Endothelial cell of umbilical vein (primary cell): ENCODE measurements around the gene NOTCH2NLA. TPM values are rescaled to one million over a fixed set of nuclear protein-coding genes. Genes with fewer than 3 reads are reported as not detected.
"Not testable (repeated sequence)": the region's sequence is repeated elsewhere in the genome, so short reads cannot be mapped to it uniquely, and the experiment has no call there.

ENCODE experiments used
- BruUV-seq: library from RNA; stranded (reverse); fragments of 400-500 nt; replicated peaks from 2 replicates; lab custom pipeline; 2021; lab: Mats Ljungman, UMichigan
- CTCF ChIA-PET: fragments of 300-600, 350-600 bp; sonication (Branson Sonifier 250); formaldehyde crosslinking; loops from one replicate; lab custom pipeline; 2021; ENCODE audit warnings: antibody characterized with exemption, inconsistent platforms; lab: Charles Lee
- POLR2A ChIA-PET: fragments of 300-600, 350-600 bp; sonication (Branson Sonifier 250); formaldehyde crosslinking; loops from one replicate; lab custom pipeline; 2021; ENCODE audit warnings: antibody characterized with exemption, inconsistent platforms; lab: Charles Lee
- DNase-seq: peaks from one replicate; pipeline ENCODE4 v3.0.0-alpha.2; 2011; ENCODE audit warnings: low read depth, low spot score
- FAIRE-seq: peaks from 2 replicates; lab custom pipeline; 2011; peaks lifted over from hg19 to GRCh38; lab: Jason Lieb, UNC
- H2AFZ ChIP-seq: 2 replicates; pipeline ENCODE4 v1.6.0; 2012; ENCODE audit warnings: low read depth, low read length, control low read depth, inconsistent platforms
- H3K27ac ChIP-seq: 2 replicates; pipeline ENCODE4 v1.5.1; 2011; ENCODE audit warnings: low read depth, mild to moderate bottlenecking, control low read depth, low read length, moderate library complexity; ENCODE audit not compliant: insufficient read depth
- H3K27me3 ChIP-seq, 2 experiments: 2 replicates each; pipeline versions ENCODE4 v1.6.0 to v1.6.1; 2011; ENCODE audit warnings: low read length in 2 of 2, mixed read lengths in 1 of 2; ENCODE audit not compliant: control insufficient read depth in 2 of 2, insufficient read depth in 2 of 2
- H3K36me3 ChIP-seq, 2 experiments: 2 replicates in 1 of 2; 3 replicates in 1 of 2; pipeline ENCODE4 v1.5.1; 2011; ENCODE audit warnings: low read length in 2 of 2, mild to moderate bottlenecking in 1 of 2, moderate library complexity in 1 of 2; ENCODE audit not compliant: control insufficient read depth in 2 of 2, insufficient read depth in 2 of 2; ENCODE audit errors: extremely low read depth in 1 of 2
- H3K4me1 ChIP-seq: 3 replicates; pipeline ENCODE4 v1.5.1; 2011; ENCODE audit warnings: mild to moderate bottlenecking, low read length; ENCODE audit not compliant: control insufficient read depth, insufficient read depth; ENCODE audit errors: extremely low read depth
- H3K4me2 ChIP-seq: 2 replicates; pipeline ENCODE4 v1.6.1; 2011; ENCODE audit warnings: low read length, control low read depth, mixed read lengths; ENCODE audit not compliant: insufficient read depth
- H3K4me3 ChIP-seq, 3 experiments: fragments of 200-600 bp in 1 of 3; sonication (generic), shearing (Covaris generic) in 1 of 3; replicated peaks in 1 of 3; 2 replicates each; pipeline ENCODE4 v1.5.1; 2011 to 2016; ENCODE audit warnings: control low read depth in 3 of 3, low read length in 3 of 3, mild to moderate bottlenecking in 2 of 3, inconsistent platforms in 1 of 3, low read depth in 1 of 3, moderate library complexity in 1 of 3; ENCODE audit not compliant: insufficient read depth in 1 of 3
- H3K79me2 ChIP-seq: 2 replicates; pipeline ENCODE4 v1.6.0; 2012; ENCODE audit warnings: low read length, inconsistent platforms; ENCODE audit not compliant: control insufficient read depth, insufficient read depth
- H3K9ac ChIP-seq: replicated peaks from 2 replicates; pipeline ENCODE3; 2011; ENCODE audit warnings: low read length, control low read depth; ENCODE audit not compliant: insufficient read depth; ENCODE audit errors: extremely low read depth
- H3K9me1 ChIP-seq: replicated peaks from 3 replicates; pipeline ENCODE4 v1.6.0; 2011; ENCODE audit warnings: mild to moderate bottlenecking, low read length; ENCODE audit not compliant: control insufficient read depth, insufficient read depth; ENCODE audit errors: extremely low read depth
- H3K9me3 ChIP-seq: replicated peaks from 2 replicates; pipeline ENCODE4 v1.5.1; 2012; ENCODE audit warnings: low read length, inconsistent platforms; ENCODE audit not compliant: control insufficient read depth, insufficient read depth
- H4K20me1 ChIP-seq: replicated peaks from 2 replicates; pipeline ENCODE3; 2011; ENCODE audit warnings: mild to moderate bottlenecking, low read length; ENCODE audit not compliant: control insufficient read depth, insufficient read depth; ENCODE audit errors: extremely low read depth
- dilution Hi-C: fragments of 300-500 bp; cut with MboI; formaldehyde crosslinking; loops from one replicate; pipeline ENCODE4 v1.15.0; 2019; ENCODE audit warnings: low sequenced_read_pairs; ENCODE audit not compliant: extremely low pct_ligation_motif_present
- intact Hi-C: fragments of 100-400 bp; cut with micrococcal nuclease; formaldehyde crosslinking; loops from one replicate; pipeline ENCODE4 v1.10.0; 2022
- polyA plus RNA-seq, 4 experiments: library from polyadenylated mRNA; depleted of rRNA in 3 of 4; stranded (reverse) in 3 of 4; unstranded in 1 of 4; fragments of >200 nt; gene quantifications; 2 replicates each; pipeline versions ENCODE4 v1.2.1 to v1.2.3, GENCODE V29; 2011 to 2012; ENCODE audit warnings: missing spikeins in 1 of 4
- total RNA-seq: library from RNA; stranded (reverse); gene quantifications from 2 replicates; pipeline ENCODE4 v1.2.3, GENCODE V29; 2021

NOTCH2NLA gene
- total and polyA plus RNA-seq, 2 donors (not counting 3 experiments of a cell fraction or from before 2014, with no cell fraction given): 7.9 to 22.0 TPM

- POLR2A ChIA-PET, H3K27me3 ChIP-seq, H3K36me3 ChIP-seq, dilution Hi-C loops, H3K27ac ChIP-seq, BruUV-seq, DNase-seq, H3K4me2 ChIP-seq, H2AFZ ChIP-seq, CTCF ChIA-PET, H3K4me3 ChIP-seq, H3K9ac ChIP-seq, H3K9me3 ChIP-seq, H3K9me1 ChIP-seq, H3K79me2 ChIP-seq, H3K4me1 ChIP-seq, H4K20me1 ChIP-seq, FAIRE-seq, intact Hi-C loops: not testable (repeated sequence)
These were observed 29.3 kb upstream of the NOTCH2NLA start for GRCh38 chr1:146257992-146258552.

GRCh38 chr1:146254569-146255197, 25.9 kb upstream of the NOTCH2NLA start:
- CTCF ChIA-PET, H3K4me2 ChIP-seq, FAIRE-seq, H3K4me1 ChIP-seq, H3K27ac ChIP-seq, H3K36me3 ChIP-seq, POLR2A ChIA-PET, H3K9ac ChIP-seq, H4K20me1 ChIP-seq, H2AFZ ChIP-seq, BruUV-seq, H3K79me2 ChIP-seq, H3K4me3 ChIP-seq, dilution Hi-C loops, intact Hi-C loops, H3K9me1 ChIP-seq, H3K9me3 ChIP-seq, H3K27me3 ChIP-seq, DNase-seq: not testable (repeated sequence)

GRCh38 chr1:146253249-146253855, 24.5 kb upstream of the NOTCH2NLA start:
- BruUV-seq, dilution Hi-C loops, H2AFZ ChIP-seq, H4K20me1 ChIP-seq, POLR2A ChIA-PET, H3K9ac ChIP-seq, H3K27ac ChIP-seq, intact Hi-C loops, DNase-seq, H3K79me2 ChIP-seq, FAIRE-seq, H3K36me3 ChIP-seq, H3K4me3 ChIP-seq, H3K9me3 ChIP-seq, H3K27me3 ChIP-seq, H3K4me1 ChIP-seq, CTCF ChIA-PET, H3K9me1 ChIP-seq, H3K4me2 ChIP-seq: not testable (repeated sequence)

- H3K9ac ChIP-seq, dilution Hi-C loops, H3K4me2 ChIP-seq, FAIRE-seq, DNase-seq, H3K36me3 ChIP-seq, POLR2A ChIA-PET, H3K9me1 ChIP-seq, BruUV-seq, intact Hi-C loops, CTCF ChIA-PET, H3K4me3 ChIP-seq, H3K79me2 ChIP-seq, H4K20me1 ChIP-seq, H3K27ac ChIP-seq, H3K9me3 ChIP-seq, H3K27me3 ChIP-seq, H3K4me1 ChIP-seq, H2AFZ ChIP-seq: not testable (repeated sequence)
These were observed 22.7 kb upstream of the NOTCH2NLA start for GRCh38 chr1:146251523-146251922.
